NT2/D1 (cell line): Measurements from ENCODE around the gene IL16.

Experiments used
- SUZ12 ChIP-seq: IDR thresholded peaks from 2 replicates; pipeline ENCODE4 v1.6.1; 2011; ENCODE audit not compliant: insufficient read length, insufficient read depth; ENCODE audit errors: extremely low read depth
- YY1 ChIP-seq: IDR thresholded peaks from 2 replicates; pipeline ENCODE4 v1.6.1; 2011; ENCODE audit not compliant: insufficient read length, insufficient read depth

GRCh38 chr15:81289910-81290309 is 93.2 kb downstream of the IL16 start:
- no peak for TF ChIP-seq YY1
- TF ChIP-seq SUZ12, result no peak
